IMR-90 (cell line): Measurements from ENCODE around the gene NUDT4B.
"Not testable (repeated sequence)": the region's sequence is repeated elsewhere in the genome, so short reads cannot be mapped to it uniquely, and the experiment has no call there.

Experiments used
- CEBPB ChIP-seq: IDR thresholded peaks from 2 replicates; pipeline ENCODE4 v1.6.1; 2012; ENCODE audit warnings: low read depth, low read length, improper control_type of control experiment
- FOS ChIP-seq: fragments of 150-350 bp; IDR thresholded peaks from 2 replicates; pipeline ENCODE4 v1.6.1; 2016; ENCODE audit warnings: low read depth, low read length
- POLR2A ChIP-seq: IDR thresholded peaks from 2 replicates; pipeline ENCODE4 v1.6.1; 2012; ENCODE audit warnings: mild to moderate bottlenecking, low read depth, low read length
- TF ChIP-seq, protein P1 (sequence below): conservative IDR thresholded peaks from 2 replicates; pipeline ENCODE4 v1.5.1; 2012; ENCODE audit warnings: mild to moderate bottlenecking, low read depth, low read length, improper control_type of control experiment

DNA sequence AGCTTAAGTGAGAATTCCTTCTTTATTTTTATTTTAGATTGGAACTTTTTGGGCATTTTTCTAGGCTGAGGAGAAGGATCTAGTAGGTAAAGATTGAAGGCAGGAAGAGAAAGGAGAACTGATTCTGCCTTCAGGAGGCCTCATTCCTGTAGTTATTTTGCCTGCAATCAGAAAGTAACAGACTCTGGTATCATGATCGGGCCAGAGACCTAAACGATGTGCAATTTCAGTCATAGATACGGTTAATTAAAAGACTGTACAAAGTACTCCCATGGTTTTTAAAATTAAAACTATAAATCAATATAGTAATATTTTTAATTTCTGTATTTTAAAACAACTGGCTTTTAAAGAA is 14.3 kb upstream of the NUDT4B start:
- TF ChIP-seq, protein P1, sequence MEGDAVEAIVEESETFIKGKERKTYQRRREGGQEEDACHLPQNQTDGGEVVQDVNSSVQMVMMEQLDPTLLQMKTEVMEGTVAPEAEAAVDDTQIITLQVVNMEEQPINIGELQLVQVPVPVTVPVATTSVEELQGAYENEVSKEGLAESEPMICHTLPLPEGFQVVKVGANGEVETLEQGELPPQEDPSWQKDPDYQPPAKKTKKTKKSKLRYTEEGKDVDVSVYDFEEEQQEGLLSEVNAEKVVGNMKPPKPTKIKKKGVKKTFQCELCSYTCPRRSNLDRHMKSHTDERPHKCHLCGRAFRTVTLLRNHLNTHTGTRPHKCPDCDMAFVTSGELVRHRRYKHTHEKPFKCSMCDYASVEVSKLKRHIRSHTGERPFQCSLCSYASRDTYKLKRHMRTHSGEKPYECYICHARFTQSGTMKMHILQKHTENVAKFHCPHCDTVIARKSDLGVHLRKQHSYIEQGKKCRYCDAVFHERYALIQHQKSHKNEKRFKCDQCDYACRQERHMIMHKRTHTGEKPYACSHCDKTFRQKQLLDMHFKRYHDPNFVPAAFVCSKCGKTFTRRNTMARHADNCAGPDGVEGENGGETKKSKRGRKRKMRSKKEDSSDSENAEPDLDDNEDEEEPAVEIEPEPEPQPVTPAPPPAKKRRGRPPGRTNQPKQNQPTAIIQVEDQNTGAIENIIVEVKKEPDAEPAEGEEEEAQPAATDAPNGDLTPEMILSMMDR, result not testable (repeated sequence)
- not testable (repeated sequence) for TF ChIP-seq POLR2A, CEBPB, FOS
